Measurements from ENCODE around the gene SCLY.

GRCh38 chr2:238122287-238123217 lies 61.8 kb downstream of the SCLY start:
- TF ChIP-seq TCF4 (CRISPR knock-in tag; IDR thresholded peaks at IDR 0.05; ENCODE audit: borderline replicate concordance) (no peak), CSRNP3 (CRISPR knock-in tag; IDR thresholded peaks at IDR 0.05) (no peak), ZNF565 (CRISPR knock-in tag; conservative IDR thresholded peaks at IDR 0.05; ENCODE audit: low read depth) (no peak), PATZ1 (CRISPR knock-in tag; IDR thresholded peaks at IDR 0.05; ENCODE audit: borderline replicate concordance) (no peak), ZNF8 (CRISPR knock-in tag; IDR thresholded peaks at IDR 0.05) (no peak), ZFP3 (CRISPR knock-in tag; IDR thresholded peaks at IDR 0.05) (no peak), PPARA (CRISPR knock-in tag; IDR thresholded peaks at IDR 0.05; ENCODE audit: borderline replicate concordance) (no peak), ESRRG (CRISPR knock-in tag; IDR thresholded peaks at IDR 0.05) (no peak)

All from SK-N-SH treated with all-trans-retinoic acid at 6 μM for 48 hours (cell line).